ENCODE measurements around the gene PRKN. TPM values are rescaled to one million over a fixed set of nuclear protein-coding genes. Genes with fewer than 3 reads are reported as not detected.
A peak's percentile ranks its signal among the peaks of the same experiment; 100 is the strongest.

Gene PRKN
- total and polyA plus RNA-seq, 2 experiments from 2014 or later, result 11.7 to 28.1 TPM

GRCh38 chr6:161984713-161985112, 742.9 kb downstream of the PRKN start:
- no peak for TF ChIP-seq CTCF (IDR thresholded peaks at IDR 0.05; ENCODE audit: low read depth, low read length)
- no peaks in the 10 kb centered on the region for H3K9me3 ChIP-seq (ENCODE audit: low read depth)
- no peak overlapping the region for H3K27ac ChIP-seq
- H3K36me3 ChIP-seq, result no peaks in the 10 kb centered on the region
- no peaks in the 10 kb centered on the region for H3K27me3 ChIP-seq
- H3K4me3 ChIP-seq, result no peak overlapping the region
- DNase-seq (ENCODE audit: low read depth in 1 of 2, low spot score in 1 of 2), result no peak
- H3K4me1 ChIP-seq (ENCODE audit: low read depth), result no peaks in the 10 kb centered on the region

GRCh38 chr6:161976553-161976952, 751.0 kb downstream of the PRKN start:
- Histone ChIP-seq H3K4me1 (ENCODE audit: low read depth) (peaks cover 8% of the 10 kb centered on the region), H3K9me3 (ENCODE audit: low read depth) (no peaks in the 10 kb centered on the region), H3K27ac (no peak overlapping the region), H3K36me3 (no peaks in the 10 kb centered on the region), H3K27me3 (no peaks in the 10 kb centered on the region), H3K4me3 (no peak overlapping the region)
- TF ChIP-seq CTCF (IDR thresholded peaks at IDR 0.05; ENCODE audit: low read depth, low read length), result no peak
- DNase-seq (ENCODE audit: low read depth in 1 of 2, low spot score in 1 of 2), result no peak

- Histone ChIP-seq H3K9me3 (ENCODE audit: low read depth) (no peaks in the 10 kb centered on the region), H3K36me3 (no peaks in the 10 kb centered on the region), H3K27me3 (no peaks in the 10 kb centered on the region), H3K4me3 (no peak overlapping the region), H3K4me1 (ENCODE audit: low read depth) (peaks cover 8% of the 10 kb centered on the region), H3K27ac (no peak overlapping the region)
- peak in 1 of 2 donors; percentile 32 for DNase-seq (ENCODE audit: low read depth in 1 of 2, low spot score in 1 of 2)
- no peak for TF ChIP-seq CTCF (IDR thresholded peaks at IDR 0.05; ENCODE audit: low read depth, low read length)
Observed at GRCh38 chr6:161973064-161973463, 754.5 kb downstream of the PRKN start.

GRCh38 chr6:161971043-161971442, 756.5 kb downstream of the PRKN start:
- no peak overlapping the region for H3K4me3 ChIP-seq
- no peaks in the 10 kb centered on the region for H3K27me3 ChIP-seq
- no peak for DNase-seq (ENCODE audit: low read depth in 1 of 2, low spot score in 1 of 2)
- no peak for TF ChIP-seq CTCF (IDR thresholded peaks at IDR 0.05; ENCODE audit: low read depth, low read length)
- peaks cover 8% of the 10 kb centered on the region for H3K4me1 ChIP-seq (ENCODE audit: low read depth)
- H3K9me3 ChIP-seq (ENCODE audit: low read depth), result no peaks in the 10 kb centered on the region
- no peak overlapping the region for H3K27ac ChIP-seq
- no peaks in the 10 kb centered on the region for H3K36me3 ChIP-seq

GRCh38 chr6:161963634-161964234, 763.8 kb downstream of the PRKN start:
- Histone ChIP-seq H3K9me3 (ENCODE audit: low read depth) (no peaks in the 10 kb centered on the region), H3K36me3 (no peaks in the 10 kb centered on the region), H3K27ac (no peak overlapping the region), H3K4me3 (no peak overlapping the region), H3K4me1 (ENCODE audit: low read depth) (no peaks in the 10 kb centered on the region), H3K27me3 (no peaks in the 10 kb centered on the region)
- no peak for TF ChIP-seq CTCF (IDR thresholded peaks at IDR 0.05; ENCODE audit: low read depth, low read length)
- no peak for DNase-seq (ENCODE audit: low read depth in 1 of 2, low spot score in 1 of 2)
